ENCODE measurements around the gene ADCY1. TPM values are rescaled to one million over a fixed set of nuclear protein-coding genes. Genes with fewer than 3 reads are reported as not detected.
A peak's percentile ranks its signal among the peaks of the same experiment; 100 is the strongest.

The ADCY1 gene
- total and polyA plus RNA-seq, 8 donors: 0.33 to 1.8 (median 1.3) TPM

GRCh38 chr7:45696476-45696875, 122.3 kb downstream of the ADCY1 start:
- TF ChIP-seq EP300 (IDR thresholded peaks at IDR 0.05): no peak
- Histone ChIP-seq H3K27ac (no peak overlapping the region), H3K36me3 (no peaks in the 10 kb centered on the region), H3K4me1 (peaks cover 0 to 2% (median 0%) of the 10 kb centered on the region in 4 donors), H3K27me3 (no peaks in the 10 kb centered on the region), H3K4me3 (no peak overlapping the region), H3K9me3 (no peaks in the 10 kb centered on the region)
- 78 to 86% (median 84%) methylated on average over 2 to 4 of the region's 4 CpGs for WGBS, 5 donors
- intact Hi-C loops (cut with DNase I; ENCODE audit: low total_unique reads): no loop called here
- peak in 1 of 2 donors; percentile 9 for DNase-seq

- 92 to 98% (median 95%) methylated on average over 5 of the region's 5 CpGs for WGBS, 5 donors
- Histone ChIP-seq H3K27me3 (peaks cover 0 to 5% (median 0%) of the 10 kb centered on the region in 3 donors), H3K4me1 (no peaks in the 10 kb centered on the region), H3K9me3 (no peaks in the 10 kb centered on the region), H3K4me3 (no peak overlapping the region), H3K27ac (no peak overlapping the region), H3K36me3 (no peaks in the 10 kb centered on the region)
- intact Hi-C loops (cut with DNase I; ENCODE audit: low total_unique reads): no loop called here
- peak in 1 of 2 donors; percentile 9 for DNase-seq
- TF ChIP-seq POLR2A (IDR thresholded peaks at IDR 0.05): no peak
- TF ChIP-seq CTCF (IDR thresholded peaks at IDR 0.05): no peak
- TF ChIP-seq POLR2AphosphoS5 (IDR thresholded peaks at IDR 0.05): no peak
- TF ChIP-seq EP300 (IDR thresholded peaks at IDR 0.05): no peak
Measured at GRCh38 chr7:45697576-45698136, 123.5 kb downstream of the ADCY1 start.

- Histone ChIP-seq H3K27ac (no peak overlapping the region), H3K36me3 (no peaks in the 10 kb centered on the region), H3K27me3 (peaks cover 0 to 8% (median 0%) of the 10 kb centered on the region in 3 donors), H3K4me1 (no peaks in the 10 kb centered on the region), H3K9me3 (no peaks in the 10 kb centered on the region), H3K4me3 (no peak overlapping the region)
- WGBS, 5 donors: 78 to 93% (median 89%) methylated on average over 6 of the region's 6 CpGs
- DNase-seq: peak in 1 of 2 donors; percentile 13
- TF ChIP-seq POLR2A (IDR thresholded peaks at IDR 0.05): no peak
- TF ChIP-seq CTCF (IDR thresholded peaks at IDR 0.05): no peak
- no peak for TF ChIP-seq EP300 (IDR thresholded peaks at IDR 0.05)
- no peak for TF ChIP-seq POLR2AphosphoS5 (IDR thresholded peaks at IDR 0.05)
- intact Hi-C loops (cut with DNase I; ENCODE audit: low total_unique reads): no loop called here
Measured at GRCh38 chr7:45698303-45699014, 124.3 kb downstream of the ADCY1 start.

- TF ChIP-seq POLR2A (IDR thresholded peaks at IDR 0.05): no peak
- no peak for TF ChIP-seq POLR2AphosphoS5 (IDR thresholded peaks at IDR 0.05)
- TF ChIP-seq CTCF (IDR thresholded peaks at IDR 0.05): no peak
- TF ChIP-seq EP300 (IDR thresholded peaks at IDR 0.05): no peak
- intact Hi-C loops (cut with DNase I; ENCODE audit: low total_unique reads): no loop called here
- peak in 1 of 2 donors; percentile 2 for DNase-seq
Measured at GRCh38 chr7:45699015-45699309, 124.8 kb downstream of the ADCY1 start.

More at GRCh38 chr7:45699015-45699309, 124.8 kb downstream of the ADCY1 start:
- H3K4me3 ChIP-seq: no peak overlapping the region
- H3K4me1 ChIP-seq: no peaks in the 10 kb centered on the region
- H3K9me3 ChIP-seq: no peaks in the 10 kb centered on the region
- H3K27ac ChIP-seq: no peak overlapping the region
- peaks cover 0 to 8% (median 0%) of the 10 kb centered on the region in 3 donors for H3K27me3 ChIP-seq
- no peaks in the 10 kb centered on the region for H3K36me3 ChIP-seq

Data from stomach (tissue), 9 donors.